Left ventricle myocardium superior (tissue), 1 donor: Measurements from ENCODE around the gene ITGAE. TPM values are rescaled to one million over a fixed set of nuclear protein-coding genes. Genes with fewer than 3 reads are reported as not detected.

ENCODE experiments used
- ATAC-seq: fragments of 200-7000 bp; cut with Tn5 transposase; one replicate; pipeline ENCODE4 v1.9.1; 2020; ENCODE audit warnings: mild to moderate bottlenecking, moderate library complexity
- DNase-seq: peaks from one replicate; pipeline ENCODE4 v3.0.0-alpha.2; 2020
- intact Hi-C: fragments of 100-400 bp; cut with micrococcal nuclease; formaldehyde crosslinking; loops from one replicate; pipeline ENCODE4 v1.11.0; 2022
- total RNA-seq: library from RNA; stranded (reverse); fragmentation: NEBNext Ultra II Directional; extraction: Animal tissue kit (Norgen Biotek cat#: 25700); gene quantifications from one replicate; pipeline ENCODE4 v1.2.1, GENCODE V29; 2021
- donor health status: DM: no; HTN: yes; CAD: no; lungs with severe emphysema.

ITGAE gene
- total RNA-seq, 1 donor from 2014 or later, result 12.2 TPM

- intact Hi-C loops, result no loop called here
- ATAC-seq (no peak), DNase-seq (no peak)
Measured at GRCh38 chr17:3768769-3769168, 32.2 kb downstream of the ITGAE start.

GRCh38 chr17:3768341-3768740 is 32.6 kb downstream of the ITGAE start:
- DNase-seq, result no peak
- intact Hi-C loops, result no loop called here
- no peak for ATAC-seq

DNA sequence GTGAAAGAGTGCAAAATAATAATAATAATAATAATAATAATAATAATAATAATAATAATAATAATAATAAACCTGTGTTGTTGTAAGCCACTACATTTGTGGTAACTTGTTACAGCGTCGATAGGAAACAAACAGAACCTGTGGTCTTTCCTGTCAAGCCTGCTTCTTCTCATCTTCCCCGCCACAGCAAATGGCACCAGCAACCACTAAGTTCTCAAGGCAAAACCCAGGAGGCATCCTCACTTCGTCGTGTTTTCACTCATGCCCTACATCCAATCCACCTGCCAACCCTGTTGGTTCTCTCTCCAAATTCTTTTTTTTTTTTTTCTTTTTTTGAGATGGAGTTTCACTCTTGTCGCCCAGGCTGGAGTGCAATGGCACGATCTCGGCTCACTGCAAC is 34.2 kb downstream of the ITGAE start:
- DNase-seq (no peak), ATAC-seq (no peak)
- intact Hi-C loops, result no loop called here

DNA sequence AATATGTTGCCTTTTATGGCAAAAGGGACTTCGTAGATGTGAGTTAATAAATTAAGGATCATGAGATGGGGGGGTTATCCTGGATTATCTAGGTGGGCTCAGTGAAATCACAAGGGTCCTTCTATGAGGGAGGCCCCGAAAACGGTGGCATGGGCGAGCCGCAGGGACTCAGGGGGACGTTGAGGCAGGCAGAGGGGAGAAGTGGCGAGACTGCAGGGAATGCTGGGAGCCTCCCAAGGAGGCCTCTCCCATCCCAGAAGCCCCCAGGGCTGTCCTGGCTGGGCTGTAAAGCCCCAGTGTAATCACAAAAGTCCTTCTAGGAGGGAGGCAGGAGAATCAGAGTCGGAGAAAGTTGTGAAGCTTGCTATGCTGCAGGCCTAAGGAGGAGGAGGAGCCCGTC is 35.0 kb downstream of the ITGAE start:
- no peak for ATAC-seq
- no peak for DNase-seq
- intact Hi-C loops, result no loop called here

DNA sequence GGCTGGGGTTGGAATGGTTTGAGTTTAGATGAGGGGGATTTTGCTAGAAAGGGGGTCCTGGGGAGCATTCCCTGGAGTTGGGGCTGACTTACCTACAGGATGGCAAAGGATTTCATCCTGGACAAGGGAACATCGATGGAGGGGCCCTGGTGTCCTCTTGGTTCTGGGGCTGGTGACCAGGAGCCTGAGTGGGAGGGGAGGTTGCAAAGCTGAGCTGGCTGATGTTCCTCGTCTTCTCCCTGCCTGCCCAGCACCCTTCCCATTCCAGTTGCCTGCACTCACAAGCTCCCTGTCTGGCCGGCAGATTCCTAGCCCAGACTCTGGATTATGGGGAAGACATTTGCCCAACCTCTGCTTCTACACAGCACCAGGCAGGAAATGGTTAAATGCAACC is 37.2 kb downstream of the ITGAE start:
- ATAC-seq, result no peak
- intact Hi-C loops, result no loop called here
- DNase-seq, result no peak

GRCh38 chr17:3762922-3763776 is 37.8 kb downstream of the ITGAE start:
- DNase-seq (no peak), ATAC-seq (no peak)
- intact Hi-C loops, result no loop called here

DNA sequence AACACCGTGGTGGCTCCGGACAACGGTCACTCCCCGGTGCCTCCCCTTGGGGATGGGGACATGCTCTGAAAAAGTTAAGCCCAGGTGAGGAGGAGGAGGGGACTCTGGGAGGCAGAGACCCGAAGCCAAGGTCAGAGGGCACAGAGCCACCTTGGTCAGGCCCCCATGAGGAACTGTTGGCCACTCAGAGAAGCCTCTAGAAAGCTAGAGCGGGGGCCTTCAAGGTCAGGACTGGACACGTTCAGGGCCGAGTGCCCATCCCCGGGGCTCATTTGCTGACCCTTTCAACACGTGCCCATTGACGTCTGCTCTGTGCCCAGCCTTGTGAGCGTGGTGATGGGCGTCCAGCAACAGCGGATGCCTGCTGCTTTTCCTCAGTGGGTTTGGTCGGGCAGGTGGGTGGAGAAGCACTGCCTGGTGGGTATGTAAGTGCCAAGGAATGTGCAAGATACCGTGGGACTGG is 39.0 kb downstream of the ITGAE start:
- ATAC-seq (no peak), DNase-seq (no peak)
- intact Hi-C loops, result no loop called here

DNA sequence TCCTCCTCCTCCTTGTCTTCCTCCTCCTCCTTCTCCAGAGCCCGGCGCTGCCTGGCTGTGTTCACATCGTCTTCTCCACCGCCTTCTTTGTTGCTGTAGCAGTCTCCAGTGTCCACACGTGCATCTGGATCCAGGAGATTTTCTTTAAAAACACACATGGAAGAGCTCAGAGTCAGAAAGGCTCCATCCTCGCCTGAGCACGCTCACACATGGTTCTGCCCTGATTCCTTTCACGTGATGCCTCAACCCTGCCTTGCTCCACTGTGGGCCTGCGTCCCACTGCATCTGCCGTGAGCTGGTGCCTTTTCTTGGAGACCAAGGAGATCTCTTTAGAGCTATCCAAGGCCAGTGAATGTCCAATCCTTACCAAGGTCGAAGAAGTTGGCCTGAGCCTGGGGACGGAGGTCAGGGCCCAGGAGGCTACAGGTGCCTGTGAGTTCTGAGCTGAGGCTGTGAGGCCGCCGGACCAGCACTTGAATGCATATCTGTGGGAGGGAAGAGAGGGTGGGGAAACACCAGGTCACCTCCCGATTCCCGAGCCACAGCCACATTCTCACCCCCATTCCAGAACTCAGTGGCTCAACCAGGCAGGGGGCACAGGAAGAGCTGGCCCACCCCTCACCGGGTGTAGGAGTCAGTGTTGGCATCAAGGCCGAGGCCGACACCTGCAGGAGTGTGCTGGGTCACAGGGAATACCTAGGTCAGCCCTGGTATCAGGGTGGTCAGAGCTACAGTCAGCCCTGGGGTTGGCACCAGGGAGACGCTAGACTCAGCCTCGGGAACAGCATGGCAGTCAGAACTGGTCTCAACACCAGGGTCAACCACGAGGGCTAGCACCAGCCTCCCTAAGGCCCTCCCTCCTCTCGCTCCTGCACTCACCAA is 39.7 kb downstream of the ITGAE start:
- intact Hi-C loops, result no loop called here
- ATAC-seq (no peak), DNase-seq (no peak)

DNA sequence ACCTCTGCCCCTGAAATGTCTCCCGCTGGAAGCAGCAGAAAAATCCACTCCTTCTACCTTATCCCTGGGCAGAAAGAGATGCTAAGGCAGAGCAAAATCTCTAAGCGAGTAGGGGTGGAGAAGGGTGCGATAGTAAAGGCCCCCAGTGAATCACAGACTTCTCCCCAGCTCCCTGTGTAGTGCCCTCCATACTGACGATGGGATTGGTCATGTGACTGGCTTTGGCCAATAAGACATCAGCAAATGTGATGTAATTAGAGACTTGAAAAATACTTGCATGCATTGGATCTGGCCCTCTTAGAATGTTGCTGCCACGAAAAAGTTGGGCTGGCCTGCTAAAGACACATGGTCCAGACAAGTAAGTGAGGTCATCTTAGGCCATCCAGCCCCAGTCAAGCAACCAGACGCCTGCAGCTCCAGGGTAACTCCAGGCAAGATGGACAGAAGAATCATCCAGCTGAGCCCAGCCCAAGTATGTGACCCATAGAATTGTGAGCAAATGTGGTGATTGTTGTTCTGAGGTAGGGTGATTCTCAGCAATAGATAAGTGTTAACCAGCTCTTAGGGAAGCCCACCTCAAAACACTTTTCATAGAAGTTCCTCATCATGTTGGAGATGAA is 41.3 kb downstream of the ITGAE start:
- DNase-seq (no peak), ATAC-seq (no peak)
- intact Hi-C loops, result no loop called here

- no peak for ATAC-seq
- intact Hi-C loops, result no loop called here
- DNase-seq, result no peak
Measured at GRCh38 chr17:3755335-3756030, 45.5 kb downstream of the ITGAE start.

DNA sequence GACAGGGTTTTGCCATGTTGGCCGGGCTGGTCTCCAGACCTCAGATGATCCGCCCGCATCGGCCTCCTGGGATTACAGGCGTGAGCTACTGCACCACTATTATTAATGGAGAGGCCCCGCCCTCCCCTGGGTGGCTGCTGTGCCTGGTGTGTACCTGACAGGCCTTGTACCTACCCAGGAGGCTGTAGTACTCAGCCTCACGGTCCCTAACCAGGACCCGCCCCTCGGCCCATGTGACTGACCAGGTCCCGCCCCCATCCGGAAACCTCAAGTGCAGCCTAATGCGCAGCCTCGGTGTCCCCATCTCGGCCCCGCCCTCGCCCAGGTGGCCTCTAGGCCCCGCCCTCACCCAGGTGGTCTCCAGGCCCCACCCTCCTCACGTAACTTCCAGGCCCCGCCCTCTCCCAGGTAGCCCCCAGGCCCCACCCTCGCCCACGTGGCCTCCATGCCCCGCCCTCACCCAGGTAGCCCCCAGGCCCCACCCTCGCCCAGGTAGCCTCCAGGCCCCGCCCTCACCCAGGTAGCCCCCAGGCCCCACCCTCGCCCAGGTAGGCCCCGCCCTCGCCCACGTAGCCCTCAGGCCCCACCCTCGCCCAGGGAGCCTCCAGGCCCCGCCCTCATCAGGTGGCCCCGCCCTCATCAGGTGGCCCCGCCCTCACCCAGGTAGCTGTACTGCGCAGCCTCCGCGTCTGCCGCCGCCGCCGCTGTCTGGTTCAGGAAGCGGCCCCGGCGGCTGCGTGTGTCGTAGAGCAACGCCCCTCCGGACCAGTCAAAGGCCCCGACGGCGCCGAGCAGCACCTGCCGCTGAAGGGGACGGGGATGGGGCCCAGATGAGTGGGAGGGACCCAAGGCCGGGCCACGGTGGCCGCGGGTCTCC is 46.3 kb downstream of the ITGAE start:
- intact Hi-C loops, result no loop called here
- peak; percentile 49 for DNase-seq

DNA sequence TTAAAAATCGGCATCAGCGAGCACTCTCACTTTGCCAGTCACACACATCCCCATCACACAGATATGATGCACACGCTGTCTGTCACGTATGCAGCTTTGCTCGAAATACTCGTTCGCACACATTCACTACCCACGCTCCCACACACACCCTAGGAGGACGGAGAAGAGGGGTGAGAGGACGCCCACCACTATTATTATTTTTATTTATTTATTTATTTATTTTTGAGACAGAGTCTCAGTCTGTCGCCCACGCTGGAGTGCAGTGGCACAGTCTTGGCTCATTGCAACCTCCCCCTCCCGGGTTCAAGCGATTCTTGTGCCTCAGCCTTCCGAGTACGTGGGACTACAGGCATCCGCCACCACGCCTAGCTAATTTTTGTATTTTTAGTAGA is 46.9 kb downstream of the ITGAE start:
- ATAC-seq, result no peak

More for the DNA sequence above, 46.3 kb downstream of the ITGAE start:
- ATAC-seq, result peak; percentile 73

DNA sequence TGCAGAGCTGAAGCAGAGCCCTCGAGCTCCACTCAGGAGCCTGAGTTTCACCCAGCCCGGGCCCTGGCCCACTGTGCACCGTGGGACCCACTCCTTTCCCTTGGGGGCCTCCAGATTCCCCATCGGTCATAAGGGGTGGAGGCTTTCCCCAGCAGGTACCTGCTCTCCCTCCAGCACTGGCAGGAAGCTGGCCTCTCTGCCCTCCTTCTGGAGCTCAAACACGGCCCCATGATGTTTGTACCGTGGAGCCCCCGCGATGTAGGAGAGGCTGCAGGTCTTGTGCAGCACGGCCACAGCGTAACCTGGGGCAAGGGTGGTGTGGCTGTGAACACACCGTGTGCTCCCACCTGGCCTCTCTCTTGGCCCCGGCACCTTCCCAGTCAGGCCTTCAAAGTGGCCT is 47.4 kb downstream of the ITGAE start:
- no peak for DNase-seq
- ATAC-seq, result no peak
- intact Hi-C loops, result no loop called here

More for the DNA sequence above, 46.9 kb downstream of the ITGAE start:
- no peak for DNase-seq
- intact Hi-C loops, result no loop called here

- DNase-seq, result no peak
- intact Hi-C loops, result no loop called here
- ATAC-seq, result no peak
Measured at GRCh38 chr17:3751836-3752235, 49.2 kb downstream of the ITGAE start.

DNA sequence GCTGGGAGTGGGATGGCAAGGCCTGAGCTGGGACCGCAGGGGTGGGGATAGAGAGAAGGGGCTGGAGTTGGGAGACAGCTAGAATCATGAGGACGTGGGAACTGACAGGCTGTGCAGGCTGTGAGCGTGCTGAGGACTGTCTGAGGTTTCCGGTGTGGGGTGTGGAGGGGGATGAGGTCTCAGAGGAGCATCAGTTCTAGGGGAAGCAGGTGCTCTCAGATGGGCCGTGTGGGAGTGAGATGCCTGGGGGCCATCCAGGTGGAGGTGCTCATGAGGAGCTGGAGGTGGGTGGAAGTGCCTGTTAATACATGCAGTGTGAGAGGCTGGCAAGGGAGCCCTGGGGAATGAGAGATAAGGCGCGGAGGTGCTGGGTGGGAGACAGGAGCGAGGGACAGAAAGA is 50.1 kb downstream of the ITGAE start:
- DNase-seq (no peak), ATAC-seq (no peak)
- intact Hi-C loops, result no loop called here

DNA sequence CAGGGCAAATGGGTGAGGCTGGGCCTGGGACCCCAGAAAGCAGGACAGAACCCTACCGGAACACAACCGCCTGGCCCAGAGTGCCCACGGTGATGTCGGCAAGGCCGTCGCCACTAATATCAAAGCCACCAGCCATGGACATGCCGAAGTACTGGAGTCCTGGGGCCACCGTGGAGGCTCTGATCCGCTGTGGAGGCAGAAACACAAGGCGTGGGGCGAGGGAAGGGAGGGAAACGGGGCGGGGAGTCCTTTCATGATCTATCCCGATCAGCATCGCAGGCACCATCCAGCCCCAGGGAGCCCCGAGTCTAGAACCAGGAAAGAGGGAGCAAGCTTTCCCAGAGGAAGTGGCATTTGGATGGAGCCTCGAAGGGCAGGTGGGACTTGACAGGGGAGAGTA is 50.7 kb downstream of the ITGAE start:
- intact Hi-C loops, result no loop called here
- DNase-seq, result no peak
- no peak for ATAC-seq

GRCh38 chr17:3748576-3748975 is 52.4 kb downstream of the ITGAE start:
- DNase-seq (no peak), ATAC-seq (no peak)
- intact Hi-C loops, result no loop called here

GRCh38 chr17:3747805-3748204 is 53.2 kb downstream of the ITGAE start:
- ATAC-seq (no peak), DNase-seq (no peak)
- intact Hi-C loops, result no loop called here
